Measurements from ENCODE around the gene MTMR6.

Gene MTMR6

GRCh38 chr13:25276748-25277147, 10.5 kb downstream of the MTMR6 start:
- peak; percentile 7 for DNase-seq (ENCODE audit: low spot score)

GRCh38 chr13:25268561-25268960, 18.7 kb downstream of the MTMR6 start:
- no peak for DNase-seq (ENCODE audit: low spot score)

- DNase-seq (ENCODE audit: low spot score), result no peak
Observed at GRCh38 chr13:25267715-25268114, 19.6 kb downstream of the MTMR6 start.

- no peak for DNase-seq (ENCODE audit: low spot score)
Observed at GRCh38 chr13:25266706-25267105, 20.6 kb downstream of the MTMR6 start.

- no peak for DNase-seq (ENCODE audit: low spot score)
Observed at GRCh38 chr13:25262261-25262660, 25.0 kb downstream of the MTMR6 start.

- DNase-seq (ENCODE audit: low spot score), result no peak
Observed at GRCh38 chr13:25253702-25254101, 33.6 kb downstream of the MTMR6 start.

- DNase-seq (ENCODE audit: low spot score), result no peak
Observed at GRCh38 chr13:25252752-25253151, 34.5 kb downstream of the MTMR6 start.

- DNase-seq (ENCODE audit: low spot score), result no peak
Observed at GRCh38 chr13:25252225-25252624, 35.1 kb downstream of the MTMR6 start.

- DNase-seq (ENCODE audit: low spot score), result no peak
Observed at GRCh38 chr13:25249001-25249543, 38.2 kb downstream of the MTMR6 start.

- no peak for DNase-seq (ENCODE audit: low spot score)
Observed at GRCh38 chr13:25248071-25248470, 39.2 kb downstream of the MTMR6 start.

- DNase-seq (ENCODE audit: low spot score), result no peak
Observed at GRCh38 chr13:25247360-25247759, 39.9 kb downstream of the MTMR6 start.

GRCh38 chr13:25244123-25244522, 43.2 kb downstream of the MTMR6 start:
- no peak for DNase-seq (ENCODE audit: low spot score)

GRCh38 chr13:25242956-25243355, 44.3 kb downstream of the MTMR6 start:
- no peak for DNase-seq (ENCODE audit: low spot score)

GRCh38 chr13:25241007-25241406, 46.3 kb downstream of the MTMR6 start:
- no peak for DNase-seq (ENCODE audit: low spot score)

GRCh38 chr13:25237083-25237482, 50.2 kb downstream of the MTMR6 start:
- no peak for DNase-seq (ENCODE audit: low spot score)

- no peak for DNase-seq (ENCODE audit: low spot score)
Observed at GRCh38 chr13:25233861-25234260, 53.4 kb downstream of the MTMR6 start.

- peak; percentile 20 for DNase-seq (ENCODE audit: low spot score)
Observed at GRCh38 chr13:25232937-25233515, 54.3 kb downstream of the MTMR6 start.

- DNase-seq (ENCODE audit: low spot score), result no peak
Observed at GRCh38 chr13:25231517-25231916, 55.8 kb downstream of the MTMR6 start.

- DNase-seq (ENCODE audit: low spot score), result no peak
Observed at GRCh38 chr13:25227690-25228089, 59.6 kb downstream of the MTMR6 start.

- DNase-seq (ENCODE audit: low spot score), result no peak
Observed at GRCh38 chr13:25225970-25226369, 61.3 kb downstream of the MTMR6 start.

GRCh38 chr13:25224151-25224550, 63.1 kb downstream of the MTMR6 start:
- DNase-seq (ENCODE audit: low spot score), result no peak

GRCh38 chr13:25222740-25223139, 64.5 kb downstream of the MTMR6 start:
- DNase-seq (ENCODE audit: low spot score), result no peak

GRCh38 chr13:25218019-25218418, 69.3 kb downstream of the MTMR6 start:
- DNase-seq (ENCODE audit: low spot score), result no peak
